Fibroblast of skin of right quadriceps (primary cell): ENCODE results near the gene ZNF444.
A peak's percentile ranks its signal among the peaks of the same experiment; 100 is the strongest.

Experiments used
- DNase-seq: peaks from one replicate; pipeline ENCODE4 v3.0.0-alpha.2; 2013

The ZNF444 gene

GRCh38 chr19:56123266-56123891, 17.7 kb upstream of the ZNF444 start:
- no peak for DNase-seq

GRCh38 chr19:56124578-56124977, 16.5 kb upstream of the ZNF444 start:
- DNase-seq = no peak

DNA sequence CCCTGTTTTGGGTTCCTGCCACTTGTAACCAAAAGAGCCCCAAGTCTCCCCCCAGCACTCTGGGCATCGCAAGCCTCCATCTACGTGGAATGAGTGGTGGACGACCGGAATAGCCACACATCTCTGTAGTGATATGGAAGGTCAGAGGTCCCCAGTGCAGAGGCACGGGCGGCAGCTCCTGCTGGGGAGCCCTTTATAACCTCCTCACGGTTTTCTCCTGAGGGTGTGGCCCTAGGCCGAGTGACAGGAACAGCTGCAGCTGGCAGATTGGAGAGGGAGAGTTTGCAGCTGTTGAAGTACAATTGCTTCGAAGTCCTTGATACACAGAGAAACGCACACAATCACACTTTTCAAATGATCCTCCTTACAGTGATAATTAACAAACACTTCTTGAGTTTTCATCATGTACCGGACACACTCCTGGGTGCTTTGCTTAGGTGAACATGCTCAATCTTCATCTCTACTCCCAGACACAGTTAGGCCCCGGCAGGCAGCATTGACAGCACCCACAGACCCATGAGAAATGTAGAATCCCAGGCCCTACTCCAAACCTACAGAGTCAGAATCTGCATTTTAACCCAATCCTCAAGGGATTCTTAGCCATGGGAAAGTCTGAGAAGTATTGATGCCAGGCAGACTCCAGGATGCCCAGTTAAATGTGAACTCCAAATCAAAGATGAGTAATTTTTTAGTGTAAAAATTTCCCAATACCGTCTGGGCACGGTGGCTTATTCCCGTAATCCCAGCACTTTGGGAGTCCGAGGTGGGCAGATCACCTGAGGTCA, 15.1 kb upstream of the ZNF444 start:
- DNase-seq = no peak

GRCh38 chr19:56126983-56127780, 13.9 kb upstream of the ZNF444 start:
- no peak for DNase-seq

GRCh38 chr19:56130006-56130405, 11.1 kb upstream of the ZNF444 start:
- DNase-seq = no peak

GRCh38 chr19:56131651-56132050, 9.4 kb upstream of the ZNF444 start:
- no peak for DNase-seq

- DNase-seq = peak; percentile 49
These were observed 8.7 kb upstream of the ZNF444 start for GRCh38 chr19:56132316-56132822.

DNA sequence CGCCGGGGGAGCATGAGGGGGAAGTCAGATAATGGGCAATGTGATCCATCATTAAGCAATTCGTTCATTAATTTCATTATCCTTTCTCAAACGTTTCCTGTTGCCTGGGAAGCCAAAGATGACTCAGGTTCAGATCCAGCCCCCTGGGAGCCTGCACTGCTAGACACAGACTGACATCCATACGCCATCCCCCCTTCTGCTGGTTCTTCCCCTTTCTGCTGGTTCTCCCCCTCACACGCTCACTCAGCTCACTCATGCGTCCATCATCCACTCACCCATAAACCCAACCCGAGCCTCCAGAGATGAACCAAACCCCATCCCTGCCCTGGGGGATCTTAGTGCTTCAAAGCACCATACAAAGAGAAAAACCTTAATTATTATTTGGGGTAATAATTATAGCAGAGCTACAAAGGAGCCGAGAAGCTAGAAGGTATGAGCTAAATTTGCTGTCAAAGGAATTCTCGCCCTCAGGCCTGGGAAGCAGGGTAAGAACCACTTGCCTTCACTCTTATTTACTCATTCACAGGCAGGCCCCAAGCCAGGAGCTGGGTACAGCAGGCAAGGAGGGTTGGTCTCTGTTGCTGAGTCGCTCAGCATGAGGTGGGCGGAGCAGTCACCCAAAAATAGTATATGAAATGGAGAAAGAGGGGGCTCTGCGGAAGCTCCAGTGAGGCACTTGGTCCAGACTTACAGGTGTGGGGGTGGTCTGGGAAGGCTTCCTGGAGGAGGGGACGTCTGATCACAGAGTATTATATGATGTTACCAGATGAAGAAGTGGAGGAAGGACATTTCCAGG, 7.0 kb upstream of the ZNF444 start:
- peak; percentile 65 for DNase-seq

DNA sequence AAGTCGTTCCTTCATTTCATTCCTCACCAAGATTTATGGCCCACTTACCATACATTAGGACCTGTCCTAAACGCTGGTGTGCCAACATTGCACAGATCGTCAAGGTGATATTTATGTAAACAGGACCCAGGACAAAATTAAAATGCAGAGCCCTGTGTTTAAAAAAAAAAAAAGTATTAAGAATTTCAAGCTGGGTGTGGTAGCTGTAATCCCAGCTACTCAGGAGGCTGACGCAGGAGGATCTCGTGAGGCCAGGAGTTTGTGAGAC, 6.5 kb upstream of the ZNF444 start:
- DNase-seq = no peak

- no peak for DNase-seq
These were observed 4.7 kb upstream of the ZNF444 start for GRCh38 chr19:56136362-56136761.

GRCh38 chr19:56137405-56137804, 3.7 kb upstream of the ZNF444 start:
- DNase-seq = no peak

- no peak for DNase-seq
These were observed 3.0 kb upstream of the ZNF444 start for GRCh38 chr19:56138069-56138468.

- DNase-seq = no peak
These were observed 1.1 kb upstream of the ZNF444 start for GRCh38 chr19:56139847-56140582.

DNA sequence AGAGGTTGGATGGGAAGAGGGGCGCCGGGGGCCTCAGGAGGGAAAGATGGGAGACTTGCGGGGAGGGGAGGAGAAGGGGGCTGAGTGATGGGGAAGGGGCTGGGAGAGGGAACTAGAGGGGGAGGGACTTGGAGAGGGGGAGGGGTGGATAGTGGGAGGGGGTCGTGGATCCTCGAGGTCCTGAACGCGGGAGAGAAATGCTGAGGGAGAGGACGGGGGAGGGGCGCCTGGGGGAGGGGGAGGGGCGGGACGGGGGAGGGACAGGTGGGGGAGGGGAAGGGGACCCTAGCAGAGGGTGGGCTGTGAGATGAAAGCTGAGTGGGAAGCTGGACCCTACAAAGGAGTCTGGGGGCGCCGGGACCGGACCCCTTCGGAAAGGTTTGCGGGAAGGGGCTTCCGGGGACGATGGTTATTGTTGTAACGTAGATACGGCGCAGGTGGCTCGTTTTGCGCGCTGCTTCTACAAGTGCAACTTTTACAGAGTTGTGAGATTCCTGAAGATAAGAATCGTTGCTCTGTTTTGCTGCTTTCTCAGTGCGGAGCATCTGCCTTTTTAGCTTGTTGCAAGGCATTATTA, 418 bp downstream of the ZNF444 start:
- no peak for DNase-seq

DNA sequence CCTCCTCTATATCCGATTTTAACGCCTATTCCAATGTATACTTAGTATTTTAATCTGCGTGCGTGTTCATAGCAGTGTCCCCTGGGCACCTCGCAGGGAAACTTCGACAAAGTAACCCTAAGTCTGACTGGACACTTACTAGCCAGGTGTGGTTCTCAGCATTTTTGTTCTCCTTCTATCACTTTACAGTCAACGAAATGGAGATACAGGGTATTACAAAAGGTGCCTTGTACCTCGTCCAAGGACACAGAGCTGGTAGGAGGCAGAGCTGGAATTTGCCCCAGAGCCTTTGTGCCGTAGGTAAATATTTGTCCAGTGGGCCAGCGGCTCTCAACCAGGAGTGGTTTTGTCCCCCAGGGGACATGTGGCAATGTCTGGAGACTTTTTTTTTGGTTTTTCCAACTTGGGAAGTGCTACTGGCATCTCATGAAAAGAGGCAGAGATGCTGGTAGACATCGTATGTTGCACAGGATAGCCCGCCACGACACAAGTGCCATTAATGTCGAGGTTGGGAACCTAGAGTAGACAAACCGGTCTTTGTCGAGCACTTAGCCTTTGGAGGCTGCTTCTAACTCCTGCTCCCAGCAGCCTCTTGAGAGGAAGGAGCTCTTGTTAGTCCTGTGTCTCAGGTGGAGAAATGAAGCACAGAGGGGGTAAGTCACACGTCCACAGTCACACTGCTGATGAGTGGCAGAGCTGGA, 1.1 kb downstream of the ZNF444 start:
- no peak for DNase-seq

DNA sequence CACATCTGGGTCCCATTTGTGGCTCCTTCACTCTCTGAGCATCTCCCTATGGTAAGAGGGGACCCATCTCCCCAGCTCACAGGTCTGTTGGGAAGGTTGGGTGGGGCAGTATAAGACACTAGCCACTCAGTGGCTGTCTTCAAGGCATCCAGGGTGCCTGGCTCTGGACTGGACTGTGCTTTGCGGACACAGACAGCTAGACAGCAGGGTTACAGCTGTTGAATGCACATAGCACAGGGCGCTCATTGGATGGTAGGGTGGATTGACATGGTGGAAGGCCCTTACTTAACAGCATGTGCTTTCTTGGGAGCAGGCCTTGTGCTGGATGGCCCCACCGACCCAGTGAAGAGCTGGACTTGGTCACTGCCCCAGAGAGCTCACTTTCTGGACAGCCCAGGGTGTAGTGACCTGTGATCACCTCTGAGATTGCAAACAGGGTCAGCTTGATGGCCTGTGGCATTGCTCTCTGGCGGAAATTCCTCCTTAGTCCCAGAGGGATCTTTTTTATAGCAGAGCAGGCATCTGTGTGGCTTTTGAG, 1.9 kb downstream of the ZNF444 start:
- no peak for DNase-seq

DNA sequence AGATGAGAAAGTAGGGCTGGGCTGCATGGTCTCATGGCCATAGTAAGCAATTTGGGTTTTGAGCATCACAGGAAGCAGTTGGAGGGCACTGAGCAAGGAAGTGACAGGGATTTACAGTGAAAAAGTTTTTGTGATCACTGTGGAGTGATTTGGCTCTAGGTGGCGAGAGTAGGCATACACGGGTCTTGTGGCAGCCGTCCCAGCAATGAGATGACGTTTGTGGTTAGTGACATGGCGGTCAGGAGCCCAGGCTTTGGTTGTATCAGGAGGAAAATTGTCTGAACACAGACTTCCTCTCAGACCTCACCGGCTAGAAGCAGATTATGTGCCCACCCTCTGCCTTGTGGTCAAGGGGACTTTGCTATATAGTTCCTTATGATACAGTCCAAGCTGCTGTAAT, 3.3 kb downstream of the ZNF444 start:
- DNase-seq = no peak

DNA sequence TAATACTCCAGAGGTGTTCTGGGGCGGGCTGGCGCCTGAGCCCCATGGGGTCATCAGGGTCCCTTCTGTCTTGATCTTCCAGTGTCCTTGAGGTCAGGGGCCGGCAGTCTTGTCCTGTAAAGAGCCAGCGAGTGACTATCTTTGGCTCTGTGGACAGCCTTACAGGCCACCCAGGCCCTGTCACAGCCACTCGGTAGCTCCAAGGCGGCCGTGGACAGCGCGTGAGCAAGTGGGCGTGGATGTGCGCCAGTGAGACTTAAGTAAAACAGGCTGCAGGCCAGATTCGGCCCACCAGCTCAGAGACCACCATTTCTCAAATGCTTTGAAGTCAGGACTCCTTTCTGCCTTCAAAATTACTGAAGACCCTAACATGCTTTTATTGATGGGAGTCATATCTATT, 3.7 kb downstream of the ZNF444 start:
- no peak for DNase-seq

DNA sequence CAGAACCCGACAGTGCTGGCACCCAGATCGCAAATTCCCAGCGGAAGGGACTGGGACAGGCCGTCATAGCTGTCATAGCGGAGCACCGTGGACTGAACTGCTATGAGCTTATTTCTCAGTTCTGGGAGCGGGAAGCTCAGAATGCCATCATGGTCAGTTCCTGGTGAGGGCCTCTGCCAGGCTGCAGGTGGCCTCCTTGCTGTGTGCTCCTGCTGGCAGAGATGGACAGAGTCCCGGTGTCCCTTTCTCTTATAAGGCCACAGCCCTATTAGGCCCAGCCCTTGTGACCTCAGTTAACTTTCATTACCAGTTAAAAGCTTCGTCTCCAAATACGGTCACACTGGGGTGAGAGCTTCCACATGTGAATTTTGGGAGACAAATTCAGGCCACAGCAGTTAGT, 4.6 kb downstream of the ZNF444 start:
- DNase-seq = no peak

- no peak for DNase-seq
These were observed 5.8 kb downstream of the ZNF444 start for GRCh38 chr19:56146904-56147303.

GRCh38 chr19:56147307-56147706, 6.2 kb downstream of the ZNF444 start:
- DNase-seq = no peak
